Peyer's patch (tissue), 4 donors: ENCODE results near the gene ANKRD44. TPM values are rescaled to one million over a fixed set of nuclear protein-coding genes. Genes with fewer than 3 reads are reported as not detected.

Experiments used
- DNase-seq, 3 donors: peaks; one replicate each; pipeline ENCODE4 v3.0.0-alpha.2; 2017 to 2019
- H3K27ac ChIP-seq, 4 donors: fragments of 200-600 bp; sonication (generic); one replicate each; pipeline ENCODE4 v1.5.1; 2016 to 2019
- H3K27me3 ChIP-seq, 2 donors: fragments of 200-600 bp; sonication (generic); one replicate each; pipeline ENCODE4 v1.5.1; 2019
- H3K36me3 ChIP-seq, 3 donors: fragments of 200-600 bp; sonication (generic); one replicate each; pipeline ENCODE4 v1.5.1; 2016 to 2019
- H3K4me1 ChIP-seq, 4 donors: fragments of 200-600 bp; sonication (generic); one replicate each; pipeline ENCODE4 v1.5.1; 2016 to 2019
- H3K4me3 ChIP-seq, 4 donors: fragments of 200-600 bp; sonication (generic); 1 replicate in 3 of 4; 2 replicates in 1 of 4; pipeline ENCODE4 v1.5.1; 2016 to 2019; ENCODE audit warnings: mild to moderate bottlenecking in 1 of 4
- H3K9me3 ChIP-seq, 4 donors: fragments of 200-600 bp; sonication (generic); one replicate each; pipeline ENCODE4 v1.5.1; 2016 to 2019; ENCODE audit warnings: mild to moderate bottlenecking in 1 of 4
- CTCF ChIP-seq, 6 experiments: fragments of 450-650 bp in 4 of 6; fragments of 200-600 bp in 2 of 6; sonication (generic) in 1 of 6; IDR thresholded peaks; one replicate each; pipeline ENCODE4 v1.5.1; 2017 to 2019; ENCODE audit warnings: antibody characterized with exemption in 6 of 6, mild to moderate bottlenecking in 3 of 6, moderate library complexity in 1 of 6
- POLR2A ChIP-seq, 2 donors: fragments of 450-650 bp; IDR thresholded peaks; one replicate each; pipeline ENCODE4 v1.5.1; 2017; ENCODE audit warnings: antibody characterized with exemption in 2 of 2, mild to moderate bottlenecking in 2 of 2, moderate library complexity in 2 of 2
- total RNA-seq, 4 donors: library from RNA; depleted of rRNA; stranded (reverse); fragments of >200 nt; gene quantifications; one replicate each; pipeline ENCODE4 v1.1.0, GENCODE V29; 2016

ANKRD44 gene
- total RNA-seq, 4 donors from 2014 or later = 24.8 to 215 (median 32.0) TPM

DNA sequence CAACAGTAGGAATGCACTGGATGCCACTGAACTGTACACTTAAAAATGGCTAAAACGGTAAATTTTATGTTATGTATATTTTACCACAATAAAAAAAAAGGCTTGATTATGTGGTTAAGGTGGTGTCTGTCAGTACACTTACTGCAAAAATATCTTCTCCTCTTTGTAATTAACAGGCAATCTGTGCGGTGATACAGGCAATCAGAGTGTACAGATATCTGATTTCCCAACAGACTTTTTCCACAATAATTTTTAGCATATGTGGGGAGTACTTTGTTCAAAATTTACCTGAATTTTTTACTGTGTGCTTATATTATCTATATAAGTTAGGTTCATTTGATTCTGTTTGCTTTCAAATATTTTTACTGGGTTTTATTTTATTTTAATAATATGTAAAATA, 209.1 kb downstream of the ANKRD44 start:
- Histone ChIP-seq H3K36me3 (no peaks in the 10 kb centered on the region), H3K27ac (no peak overlapping the region), H3K27me3 (no peaks in the 10 kb centered on the region), H3K9me3 (no peaks in the 10 kb centered on the region), H3K4me1 (no peaks in the 10 kb centered on the region), H3K4me3 (no peak overlapping the region)
- TF ChIP-seq POLR2A (IDR thresholded peaks at IDR 0.05) (no peak), CTCF (IDR thresholded peaks at IDR 0.05) (no peak)
- no peak for DNase-seq

DNA sequence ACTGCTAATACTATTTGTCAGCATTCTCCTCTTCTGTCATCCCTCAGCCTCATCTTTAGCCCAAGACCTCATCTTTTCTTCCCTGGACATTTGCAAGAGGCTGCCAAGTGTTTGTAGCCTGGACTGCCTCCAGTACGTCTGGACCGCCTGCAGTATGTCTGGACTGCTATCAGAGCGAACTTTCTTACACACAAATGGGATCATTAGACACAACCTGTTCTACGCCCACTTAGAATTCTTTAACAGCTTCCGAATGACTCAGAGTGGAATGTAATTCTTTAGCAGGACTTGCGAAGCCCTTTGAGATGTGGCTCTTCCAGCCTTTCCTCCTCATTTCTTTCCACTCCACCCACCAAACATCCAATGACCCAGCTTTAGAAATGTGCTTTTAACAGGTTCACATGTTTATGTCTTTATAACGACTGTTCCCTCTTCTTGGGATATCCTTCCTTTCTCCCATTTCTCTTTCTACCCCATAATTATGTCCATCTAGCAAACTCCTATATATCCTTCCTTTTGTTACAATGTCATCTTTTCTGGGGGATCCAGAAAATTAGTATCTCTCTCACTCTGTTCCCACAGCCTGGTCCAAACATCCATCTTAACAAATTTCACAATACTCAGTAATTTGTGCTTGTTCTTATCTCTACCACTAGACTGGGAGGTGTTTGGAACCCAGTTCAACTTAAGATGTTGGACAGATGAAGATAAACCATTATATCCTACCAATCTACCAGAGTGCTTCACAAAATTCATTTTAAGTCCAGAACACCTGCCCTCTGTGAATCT, 212.8 kb downstream of the ANKRD44 start:
- TF ChIP-seq POLR2A (IDR thresholded peaks at IDR 0.05) (no peak), CTCF (IDR thresholded peaks at IDR 0.05) (no peak)
- Histone ChIP-seq H3K36me3 (no peaks in the 10 kb centered on the region), H3K27me3 (peaks cover 0 to 2% of the 10 kb centered on the region in 2 donors), H3K27ac (peak overlapping the region in 1 of 4 donors; percentile 1), H3K4me1 (no peaks in the 10 kb centered on the region), H3K9me3 (no peaks in the 10 kb centered on the region), H3K4me3 (no peak overlapping the region)
- no peak for DNase-seq

DNA sequence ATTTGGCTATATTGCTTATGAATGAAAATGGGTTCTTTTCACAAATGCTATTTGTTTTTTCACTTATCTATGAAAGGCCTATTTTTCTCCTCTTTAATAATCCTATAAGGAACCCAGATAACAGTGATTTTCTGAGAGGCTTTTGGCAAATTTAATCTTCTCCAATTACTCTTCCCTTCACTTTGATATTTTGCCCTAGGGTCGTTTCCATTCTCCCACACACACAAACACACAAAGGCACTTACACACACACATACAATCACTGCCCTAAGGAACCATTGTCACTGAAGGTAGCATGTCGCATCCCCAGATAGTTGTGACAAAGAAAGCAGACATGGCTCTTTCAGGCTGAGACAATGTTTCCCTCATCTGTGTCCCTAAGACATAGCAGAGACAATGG, 213.9 kb downstream of the ANKRD44 start:
- Histone ChIP-seq H3K9me3 (no peaks in the 10 kb centered on the region), H3K36me3 (no peaks in the 10 kb centered on the region), H3K4me1 (no peaks in the 10 kb centered on the region), H3K4me3 (no peak overlapping the region), H3K27ac (no peak overlapping the region), H3K27me3 (peaks cover 0 to 2% of the 10 kb centered on the region in 2 donors)
- no peak for DNase-seq
- TF ChIP-seq POLR2A (IDR thresholded peaks at IDR 0.05) (no peak), CTCF (IDR thresholded peaks at IDR 0.05) (no peak)

- H3K4me1 ChIP-seq = no peaks in the 10 kb centered on the region
- DNase-seq = no peak
- H3K27ac ChIP-seq = no peak overlapping the region
- H3K27me3 ChIP-seq = peaks cover 0 to 2% of the 10 kb centered on the region in 2 donors
- no peak overlapping the region for H3K4me3 ChIP-seq
- TF ChIP-seq POLR2A (IDR thresholded peaks at IDR 0.05) (no peak), CTCF (IDR thresholded peaks at IDR 0.05) (no peak)
- no peaks in the 10 kb centered on the region for H3K36me3 ChIP-seq
- H3K9me3 ChIP-seq = no peaks in the 10 kb centered on the region
These were observed 218.1 kb downstream of the ANKRD44 start for GRCh38 chr2:197092431-197092830.

GRCh38 chr2:197090742-197091367, 219.7 kb downstream of the ANKRD44 start:
- DNase-seq = no peak
- Histone ChIP-seq H3K4me3 (no peak overlapping the region), H3K36me3 (no peaks in the 10 kb centered on the region), H3K27me3 (peaks cover 0 to 2% of the 10 kb centered on the region in 2 donors), H3K9me3 (no peaks in the 10 kb centered on the region), H3K4me1 (no peaks in the 10 kb centered on the region), H3K27ac (no peak overlapping the region)
- no peak for TF ChIP-seq CTCF (IDR thresholded peaks at IDR 0.05)
- TF ChIP-seq POLR2A (IDR thresholded peaks at IDR 0.05) = no peak
